HL-60 (cell line): ENCODE measurements around the gene PAQR9.

Source experiments
- DNase-seq, 2 experiments: peaks; one replicate each; pipeline ENCODE4 v3.0.0-alpha.2; 2010 to 2020; ENCODE audit warnings: low read depth in 1 of 2, low spot score in 1 of 2
- H3K27ac ChIP-seq: fragments of 250-450 bp; sonication (Bioruptor Pico); replicated peaks from 2 replicates; pipeline ENCODE4 v1.5.1; 2020; ENCODE audit warnings: mild to moderate bottlenecking, moderate library complexity
- H3K27me3 ChIP-seq: fragments of 250-450 bp; sonication (Bioruptor Pico); 2 replicates; pipeline ENCODE4 v1.5.1; 2021; ENCODE audit warnings: mild to moderate bottlenecking, moderate library complexity; ENCODE audit not compliant: insufficient read depth, poor library complexity, severe bottlenecking
- H3K4me3 ChIP-seq: replicated peaks from 2 replicates; pipeline ENCODE4 v1.5.1; 2011; ENCODE audit warnings: mild to moderate bottlenecking, control low read depth, low read length; ENCODE audit not compliant: insufficient read depth
- CTCF ChIP-seq: IDR thresholded peaks from one replicate; pipeline ENCODE4 v1.5.1; 2011; ENCODE audit warnings: low read length, control low read depth, inconsistent platforms; ENCODE audit not compliant: insufficient read depth
- GABPA ChIP-seq: IDR thresholded peaks from 2 replicates; pipeline ENCODE4 v1.6.1; 2012; ENCODE audit warnings: low read depth
- POLR2AphosphoS5 ChIP-seq: IDR thresholded peaks from 2 replicates; pipeline ENCODE4 v1.6.1; 2012; ENCODE audit warnings: low read depth
- REST ChIP-seq: IDR thresholded peaks from 2 replicates; pipeline ENCODE4 v1.6.1; 2012; ENCODE audit warnings: low read depth; ENCODE audit not compliant: insufficient replicate concordance
- SPI1 ChIP-seq: IDR thresholded peaks from 2 replicates; pipeline ENCODE4 v1.6.1; 2012; ENCODE audit warnings: low read depth, mild to moderate bottlenecking, borderline replicate concordance

The PAQR9 gene

GRCh38 chr3:142971431-142971830, 8.0 kb upstream of the PAQR9 start:
- Histone ChIP-seq H3K4me3 (no peak overlapping the region), H3K27me3 (no peaks in the 10 kb centered on the region), H3K27ac (no peak overlapping the region)
- TF ChIP-seq SPI1, result no peak
- no peak for TF ChIP-seq POLR2AphosphoS5
- TF ChIP-seq GABPA, result no peak
- no peak for TF ChIP-seq REST
- no peak for TF ChIP-seq CTCF
- no peak for DNase-seq

- Histone ChIP-seq H3K27me3 (peaks cover 18% of the 10 kb centered on the region), H3K4me3 (no peak overlapping the region), H3K27ac (no peak overlapping the region)
- no peak for DNase-seq
- TF ChIP-seq POLR2AphosphoS5 (no peak), CTCF (no peak), REST (no peak), SPI1 (no peak), GABPA (no peak)
These were observed 5.0 kb upstream of the PAQR9 start for GRCh38 chr3:142968319-142969025.

- H3K4me3 ChIP-seq, result no peak overlapping the region
- H3K27me3 ChIP-seq, result peaks cover 30% of the 10 kb centered on the region
- no peak for DNase-seq
- H3K27ac ChIP-seq, result no peak overlapping the region
- TF ChIP-seq REST (no peak), POLR2AphosphoS5 (no peak), CTCF (no peak), GABPA (no peak), SPI1 (no peak)
These were observed 3.3 kb upstream of the PAQR9 start for GRCh38 chr3:142966808-142967207.
